ENCODE results near the gene TECPR1.

TECPR1 gene

GRCh38 chr7:98189559-98189958 is 62.5 kb downstream of the TECPR1 start:
- Histone ChIP-seq H3K36me3 (ENCODE audit: low read length) (no peaks in the 10 kb centered on the region), H2AFZ (ENCODE audit: low read depth, low read length, severe bottlenecking) (no peak overlapping the region), H3K79me2 (ENCODE audit: insufficient read depth, low read length) (no peaks in the 10 kb centered on the region), H4K20me1 (ENCODE audit: low read depth, low read length) (no peaks in the 10 kb centered on the region), H3K4me2 (ENCODE audit: low read depth, low read length, poor library complexity, severe bottlenecking) (no peak overlapping the region), H3K9me3 (ENCODE audit: insufficient read depth, low read length) (0 out of 2 replicates have a peak, but pooled peaks cover 3% of the 10 kb centered on the region), H3K9me2 (replicated peaks; ENCODE audit: insufficient read depth, low read length) (no peaks in the 10 kb centered on the region), H3F3A (ENCODE audit: insufficient read depth) (no peaks in the 10 kb centered on the region), H3K27ac (ENCODE audit: low read depth, low read length) (no peak overlapping the region), H3K4me3 (ENCODE audit: insufficient read depth, low read length, poor library complexity, severe bottlenecking) (no peak overlapping the region), H3K9ac (ENCODE audit: low read length) (no peak overlapping the region), H3K27me3 (ENCODE audit: low read length) (no peaks in the 10 kb centered on the region)
- no peak for TF ChIP-seq EZH2phosphoT487 (conservative IDR thresholded peaks at IDR 0.05; ENCODE audit: low read length)
- TF ChIP-seq, protein P1, sequence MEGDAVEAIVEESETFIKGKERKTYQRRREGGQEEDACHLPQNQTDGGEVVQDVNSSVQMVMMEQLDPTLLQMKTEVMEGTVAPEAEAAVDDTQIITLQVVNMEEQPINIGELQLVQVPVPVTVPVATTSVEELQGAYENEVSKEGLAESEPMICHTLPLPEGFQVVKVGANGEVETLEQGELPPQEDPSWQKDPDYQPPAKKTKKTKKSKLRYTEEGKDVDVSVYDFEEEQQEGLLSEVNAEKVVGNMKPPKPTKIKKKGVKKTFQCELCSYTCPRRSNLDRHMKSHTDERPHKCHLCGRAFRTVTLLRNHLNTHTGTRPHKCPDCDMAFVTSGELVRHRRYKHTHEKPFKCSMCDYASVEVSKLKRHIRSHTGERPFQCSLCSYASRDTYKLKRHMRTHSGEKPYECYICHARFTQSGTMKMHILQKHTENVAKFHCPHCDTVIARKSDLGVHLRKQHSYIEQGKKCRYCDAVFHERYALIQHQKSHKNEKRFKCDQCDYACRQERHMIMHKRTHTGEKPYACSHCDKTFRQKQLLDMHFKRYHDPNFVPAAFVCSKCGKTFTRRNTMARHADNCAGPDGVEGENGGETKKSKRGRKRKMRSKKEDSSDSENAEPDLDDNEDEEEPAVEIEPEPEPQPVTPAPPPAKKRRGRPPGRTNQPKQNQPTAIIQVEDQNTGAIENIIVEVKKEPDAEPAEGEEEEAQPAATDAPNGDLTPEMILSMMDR (IDR thresholded peaks at IDR 0.05; ENCODE audit: insufficient read depth, low read length, poor library complexity, severe bottlenecking): no peak

GRCh38 chr7:98187138-98187502 is 64.9 kb downstream of the TECPR1 start:
- Histone ChIP-seq H3K4me3 (ENCODE audit: insufficient read depth, low read length, poor library complexity, severe bottlenecking) (no peak overlapping the region), H3K9me2 (replicated peaks; ENCODE audit: insufficient read depth, low read length) (no peaks in the 10 kb centered on the region), H3K27me3 (ENCODE audit: low read length) (no peaks in the 10 kb centered on the region), H3K9ac (ENCODE audit: low read length) (no peak overlapping the region), H2AFZ (ENCODE audit: low read depth, low read length, severe bottlenecking) (no peak overlapping the region), H3K4me2 (ENCODE audit: low read depth, low read length, poor library complexity, severe bottlenecking) (no peak overlapping the region), H4K20me1 (ENCODE audit: low read depth, low read length) (no peaks in the 10 kb centered on the region), H3F3A (ENCODE audit: insufficient read depth) (no peaks in the 10 kb centered on the region), H3K9me3 (ENCODE audit: insufficient read depth, low read length) (0 out of 2 replicates have a peak, but pooled peaks cover 3% of the 10 kb centered on the region), H3K79me2 (ENCODE audit: insufficient read depth, low read length) (no peaks in the 10 kb centered on the region), H3K27ac (ENCODE audit: low read depth, low read length) (no peak overlapping the region), H3K36me3 (ENCODE audit: low read length) (no peaks in the 10 kb centered on the region)
- TF ChIP-seq EZH2phosphoT487 (conservative IDR thresholded peaks at IDR 0.05; ENCODE audit: low read length): no peak
- TF ChIP-seq, protein P1 (IDR thresholded peaks at IDR 0.05; ENCODE audit: insufficient read depth, low read length, poor library complexity, severe bottlenecking): no peak

DNA sequence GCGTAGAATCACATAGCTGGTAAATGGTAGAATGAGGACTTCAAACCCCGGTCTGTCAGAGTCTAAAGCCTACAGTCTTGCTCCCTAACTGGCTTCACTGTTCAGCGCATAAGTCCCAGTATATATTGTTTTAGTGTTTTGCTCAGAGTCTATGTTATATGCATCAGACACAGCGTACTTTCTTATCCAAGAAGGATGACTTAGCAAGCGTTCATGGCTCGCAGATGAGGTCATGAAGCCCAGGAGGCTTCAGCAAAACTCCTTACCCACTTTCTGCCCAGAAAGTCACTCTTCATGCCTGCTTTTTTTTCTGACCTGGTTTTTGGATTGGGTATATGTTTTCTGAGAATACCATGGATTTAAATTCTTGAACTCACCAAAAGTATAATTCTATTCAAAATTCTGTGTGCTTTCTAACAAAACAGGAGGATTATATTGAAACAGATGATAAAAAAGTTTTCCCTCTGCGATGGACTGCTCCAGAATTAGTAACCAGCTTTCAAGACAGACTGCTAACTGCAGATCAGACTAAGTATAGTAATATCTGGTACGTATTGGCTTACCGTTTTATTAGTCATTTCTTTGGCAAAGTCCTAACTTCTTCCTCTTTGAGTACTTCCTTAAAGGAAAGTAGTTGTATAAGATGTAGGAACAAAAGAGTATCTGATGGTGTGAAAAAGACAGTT is 65.4 kb downstream of the TECPR1 start:
- Histone ChIP-seq H3K9me3 (ENCODE audit: insufficient read depth, low read length) (0 out of 2 replicates have a peak, but pooled peaks cover 3% of the 10 kb centered on the region), H3K79me2 (ENCODE audit: insufficient read depth, low read length) (no peaks in the 10 kb centered on the region), H3K36me3 (ENCODE audit: low read length) (no peaks in the 10 kb centered on the region), H3K27me3 (ENCODE audit: low read length) (no peaks in the 10 kb centered on the region), H4K20me1 (ENCODE audit: low read depth, low read length) (no peaks in the 10 kb centered on the region), H3K4me3 (ENCODE audit: insufficient read depth, low read length, poor library complexity, severe bottlenecking) (no peak overlapping the region), H2AFZ (ENCODE audit: low read depth, low read length, severe bottlenecking) (no peak overlapping the region), H3K9me2 (replicated peaks; ENCODE audit: insufficient read depth, low read length) (no peaks in the 10 kb centered on the region), H3K27ac (ENCODE audit: low read depth, low read length) (no peak overlapping the region), H3K9ac (ENCODE audit: low read length) (no peak overlapping the region), H3K4me2 (ENCODE audit: low read depth, low read length, poor library complexity, severe bottlenecking) (no peak overlapping the region), H3F3A (ENCODE audit: insufficient read depth) (no peaks in the 10 kb centered on the region)
- TF ChIP-seq, protein P1 (IDR thresholded peaks at IDR 0.05; ENCODE audit: insufficient read depth, low read length, poor library complexity, severe bottlenecking): no peak
- no peak for TF ChIP-seq EZH2phosphoT487 (conservative IDR thresholded peaks at IDR 0.05; ENCODE audit: low read length)

Measured in SU-DHL-6 (cell line).